ENCODE measurements around the gene AK9.
"Not testable (repeated sequence)": the region's sequence is repeated elsewhere in the genome, so short reads cannot be mapped to it uniquely, and the experiment has no call there.

Gene AK9

GRCh38 chr6:109701221-109701620 lies 10.2 kb upstream of the AK9 start:
- Histone ChIP-seq H3K27me3 (ENCODE audit: control insufficient read depth, insufficient read depth, low read length) (no peaks in the 10 kb centered on the region), H3K36me3 (ENCODE audit: control insufficient read depth, insufficient read depth, low read length) (no peaks in the 10 kb centered on the region), H3K4me1 (ENCODE audit: control insufficient read depth, insufficient read depth, low read length) (peaks cover 33% of the 10 kb centered on the region), H3K4me3 (ENCODE audit: low read depth, low read length) (no peak overlapping the region), H3K9ac (ENCODE audit: low read length) (no peak overlapping the region), H3K9me3 (ENCODE audit: control insufficient read depth, insufficient read depth, low read depth, low read length) (no peaks in the 10 kb centered on the region), H3K27ac (ENCODE audit: low read depth, low read length) (no peak overlapping the region)

DNA sequence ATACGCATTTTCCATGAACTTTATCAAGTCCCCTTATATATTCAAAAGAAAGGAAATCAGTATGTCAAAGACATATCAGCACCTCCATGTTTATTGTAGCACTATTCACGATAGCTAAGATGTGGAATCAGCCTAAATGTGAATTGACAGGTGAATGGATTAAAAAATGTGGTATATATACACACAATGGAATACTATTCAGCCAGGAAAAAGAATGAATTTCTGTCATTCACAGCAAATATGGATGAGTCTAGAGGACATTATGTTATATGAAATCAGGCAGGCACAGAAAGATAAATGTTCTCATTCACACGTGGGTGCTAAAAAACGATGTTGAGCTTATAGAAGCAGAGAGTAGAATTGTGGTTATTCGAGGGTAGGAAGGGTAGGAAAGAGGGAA lies 5.4 kb upstream of the AK9 start:
- Histone ChIP-seq H3K4me1 (ENCODE audit: control insufficient read depth, insufficient read depth, low read length) (peaks cover 7% of the 10 kb centered on the region), H3K9me3 (ENCODE audit: control insufficient read depth, insufficient read depth, low read depth, low read length) (no peaks in the 10 kb centered on the region), H3K9ac (ENCODE audit: low read length) (no peak overlapping the region), H3K27ac (ENCODE audit: low read depth, low read length) (no peak overlapping the region), H3K36me3 (ENCODE audit: control insufficient read depth, insufficient read depth, low read length) (no peaks in the 10 kb centered on the region), H3K27me3 (ENCODE audit: control insufficient read depth, insufficient read depth, low read length) (no peaks in the 10 kb centered on the region), H3K4me3 (ENCODE audit: low read depth, low read length) (no peak overlapping the region)

DNA sequence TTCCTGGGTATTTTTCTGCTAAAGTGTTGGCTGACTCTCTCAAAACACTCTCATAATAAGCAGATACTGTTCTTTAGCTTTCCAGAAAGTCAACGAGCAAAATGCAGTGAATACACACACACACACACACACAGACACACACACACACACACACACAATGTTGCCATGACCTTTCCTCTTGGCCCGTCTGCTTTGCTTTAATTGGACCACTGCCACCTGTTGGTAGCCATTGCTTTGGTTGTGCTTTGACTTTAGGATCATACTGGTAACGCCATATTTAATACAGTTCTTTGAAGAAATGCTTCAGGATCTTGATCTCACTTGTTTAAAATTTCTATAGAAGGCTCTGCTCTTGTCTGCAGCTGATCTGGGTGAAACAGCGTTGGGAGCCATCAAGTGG lies 4.5 kb upstream of the AK9 start:
- no peaks in the 10 kb centered on the region for H3K36me3 ChIP-seq (ENCODE audit: control insufficient read depth, insufficient read depth, low read length)
- no peaks in the 10 kb centered on the region for H3K9me3 ChIP-seq (ENCODE audit: control insufficient read depth, insufficient read depth, low read depth, low read length)
- no peaks in the 10 kb centered on the region for H3K27me3 ChIP-seq (ENCODE audit: control insufficient read depth, insufficient read depth, low read length)
- no peak overlapping the region for H3K4me3 ChIP-seq (ENCODE audit: low read depth, low read length)
- H3K9ac ChIP-seq (ENCODE audit: low read length): no peak overlapping the region
- H3K27ac ChIP-seq (ENCODE audit: low read depth, low read length): no peak overlapping the region
- H3K4me1 ChIP-seq (ENCODE audit: control insufficient read depth, insufficient read depth, low read length): no peaks in the 10 kb centered on the region

DNA sequence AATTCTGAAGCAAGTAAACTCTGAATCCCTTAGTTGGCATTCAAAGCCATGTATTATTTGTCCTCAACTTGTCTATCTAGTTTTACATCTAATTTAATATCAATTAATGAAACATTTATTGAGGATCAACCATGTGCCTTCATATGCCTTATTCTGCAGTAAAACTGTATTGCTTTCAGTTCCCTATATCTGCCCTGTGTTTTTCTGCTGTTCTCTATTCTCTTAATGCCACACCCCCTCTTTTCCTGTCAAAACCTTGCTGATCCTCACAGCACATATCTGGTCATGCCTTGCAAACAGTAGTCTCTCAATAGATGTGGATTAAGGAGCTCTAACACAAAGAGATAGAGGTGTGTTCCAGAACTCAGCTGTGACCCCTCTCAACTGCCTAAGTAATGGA lies 2.1 kb upstream of the AK9 start:
- Histone ChIP-seq H3K36me3 (ENCODE audit: control insufficient read depth, insufficient read depth, low read length) (no peaks in the 10 kb centered on the region), H3K9ac (ENCODE audit: low read length) (no peak overlapping the region), H3K4me1 (ENCODE audit: control insufficient read depth, insufficient read depth, low read length) (no peaks in the 10 kb centered on the region; the same call in 1 of the 2 replicates), H3K4me3 (ENCODE audit: low read depth, low read length) (no peak overlapping the region), H3K9me3 (ENCODE audit: control insufficient read depth, insufficient read depth, low read depth, low read length) (no peaks in the 10 kb centered on the region), H3K27ac (ENCODE audit: low read depth, low read length) (no peak overlapping the region), H3K27me3 (ENCODE audit: control insufficient read depth, insufficient read depth, low read length) (peaks cover 13% of the 10 kb centered on the region; the same call in 1 of the 2 replicates)

DNA sequence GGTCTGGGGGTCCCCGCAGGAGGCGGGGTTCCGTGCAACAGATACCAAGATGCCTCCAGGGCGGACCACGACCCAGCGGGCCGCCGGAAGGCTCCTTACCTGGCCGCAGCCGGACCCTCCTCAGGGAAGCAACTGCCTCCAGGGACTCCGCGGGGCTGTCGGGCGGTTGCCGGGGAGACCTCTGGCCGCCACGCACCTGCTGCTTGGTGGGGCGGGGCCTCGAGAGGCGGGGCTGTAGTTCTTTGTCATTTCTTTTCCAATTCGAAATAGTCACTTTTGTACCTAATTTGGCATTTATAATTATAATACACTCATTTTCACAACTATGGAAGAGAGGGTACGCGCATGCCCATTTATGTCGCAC lies 647 bp downstream of the AK9 start:
- Histone ChIP-seq H3K4me3 (ENCODE audit: low read depth, low read length) (peak overlapping the region; percentile 89), H3K27me3 (ENCODE audit: control insufficient read depth, insufficient read depth, low read length) (peaks cover 13% of the 10 kb centered on the region; the same call in 1 of the 2 replicates), H3K9me3 (ENCODE audit: control insufficient read depth, insufficient read depth, low read depth, low read length) (no peaks in the 10 kb centered on the region), H3K9ac (ENCODE audit: low read length) (no peak overlapping the region), H3K4me1 (ENCODE audit: control insufficient read depth, insufficient read depth, low read length) (no peaks in the 10 kb centered on the region; the same call in 1 of the 2 replicates), H3K36me3 (ENCODE audit: control insufficient read depth, insufficient read depth, low read length) (no peaks in the 10 kb centered on the region), H3K27ac (ENCODE audit: low read depth, low read length) (no peak overlapping the region)

DNA sequence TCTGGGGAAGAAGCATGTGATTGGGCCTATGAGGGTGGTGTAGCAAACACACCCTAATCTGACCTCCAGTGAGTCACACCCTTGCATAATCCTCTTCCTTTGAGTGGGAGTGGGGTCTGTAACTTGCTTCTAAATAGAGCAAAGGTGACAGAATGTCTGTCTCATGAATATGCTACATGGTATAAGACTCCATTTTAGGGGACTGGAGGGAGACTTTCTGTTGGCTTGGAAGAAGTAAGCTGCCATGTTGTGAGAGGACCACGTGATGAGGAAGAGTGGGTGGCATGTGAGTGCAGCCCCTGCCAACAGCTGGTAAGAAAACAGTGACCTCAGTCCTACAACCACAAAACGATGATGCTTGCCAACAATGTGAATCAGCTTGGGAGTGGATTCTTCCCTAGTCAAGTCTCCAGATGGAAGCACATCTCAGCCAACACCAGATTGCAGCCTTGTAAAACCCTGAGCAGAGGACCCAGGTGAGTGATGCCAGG lies 3.7 kb downstream of the AK9 start:
- no peaks in the 10 kb centered on the region; the same call in 1 of the 2 replicates for H3K4me1 ChIP-seq (ENCODE audit: control insufficient read depth, insufficient read depth, low read length)
- no peaks in the 10 kb centered on the region for H3K36me3 ChIP-seq (ENCODE audit: control insufficient read depth, insufficient read depth, low read length)
- no peak overlapping the region for H3K4me3 ChIP-seq (ENCODE audit: low read depth, low read length)
- H3K27me3 ChIP-seq (ENCODE audit: control insufficient read depth, insufficient read depth, low read length): peaks cover 13% of the 10 kb centered on the region; the same call in 1 of the 2 replicates
- no peaks in the 10 kb centered on the region for H3K9me3 ChIP-seq (ENCODE audit: control insufficient read depth, insufficient read depth, low read depth, low read length)
- no peak overlapping the region for H3K27ac ChIP-seq (ENCODE audit: low read depth, low read length)
- H3K9ac ChIP-seq (ENCODE audit: low read length): no peak overlapping the region

DNA sequence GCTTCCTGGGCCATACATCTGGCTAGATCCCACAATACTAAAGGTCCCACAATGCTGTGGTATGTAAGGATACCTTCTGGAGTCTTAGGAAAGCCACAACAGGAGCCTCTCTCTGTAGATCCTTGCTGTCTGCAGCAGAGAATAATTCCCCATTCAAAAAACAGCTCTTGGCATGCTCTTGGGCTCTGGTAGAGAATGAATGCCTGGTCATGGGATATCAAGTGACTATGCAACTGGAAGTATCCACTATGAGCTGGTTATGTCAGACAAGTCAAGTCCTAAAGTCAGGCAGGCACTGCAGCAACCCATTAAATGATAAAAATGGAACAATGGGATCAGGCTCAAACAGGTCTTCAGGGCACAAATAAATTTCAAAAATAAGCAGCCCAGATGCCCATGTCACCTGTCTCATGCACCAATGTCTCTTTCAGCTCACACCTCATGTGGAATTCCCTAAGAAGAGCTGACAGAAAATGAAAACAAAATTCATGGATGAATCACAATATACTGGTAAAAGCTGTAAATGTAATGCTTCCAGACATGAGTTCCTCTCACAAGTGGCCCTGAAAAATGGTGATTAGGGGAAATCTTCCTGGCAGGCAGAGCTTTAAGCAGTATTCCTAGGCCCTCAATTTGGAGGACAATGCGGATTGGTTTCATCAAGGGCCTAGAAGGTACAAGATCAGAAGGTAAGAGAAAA lies 4.3 kb downstream of the AK9 start:
- Histone ChIP-seq H3K4me3 (ENCODE audit: low read depth, low read length) (no peak overlapping the region), H3K9me3 (ENCODE audit: control insufficient read depth, insufficient read depth, low read depth, low read length) (no peaks in the 10 kb centered on the region), H3K27ac (ENCODE audit: low read depth, low read length) (no peak overlapping the region), H3K9ac (ENCODE audit: low read length) (no peak overlapping the region), H3K27me3 (ENCODE audit: control insufficient read depth, insufficient read depth, low read length) (peaks cover 13% of the 10 kb centered on the region; the same call in 1 of the 2 replicates), H3K4me1 (ENCODE audit: control insufficient read depth, insufficient read depth, low read length) (no peaks in the 10 kb centered on the region; the same call in 1 of the 2 replicates), H3K36me3 (ENCODE audit: control insufficient read depth, insufficient read depth, low read length) (no peaks in the 10 kb centered on the region)

DNA sequence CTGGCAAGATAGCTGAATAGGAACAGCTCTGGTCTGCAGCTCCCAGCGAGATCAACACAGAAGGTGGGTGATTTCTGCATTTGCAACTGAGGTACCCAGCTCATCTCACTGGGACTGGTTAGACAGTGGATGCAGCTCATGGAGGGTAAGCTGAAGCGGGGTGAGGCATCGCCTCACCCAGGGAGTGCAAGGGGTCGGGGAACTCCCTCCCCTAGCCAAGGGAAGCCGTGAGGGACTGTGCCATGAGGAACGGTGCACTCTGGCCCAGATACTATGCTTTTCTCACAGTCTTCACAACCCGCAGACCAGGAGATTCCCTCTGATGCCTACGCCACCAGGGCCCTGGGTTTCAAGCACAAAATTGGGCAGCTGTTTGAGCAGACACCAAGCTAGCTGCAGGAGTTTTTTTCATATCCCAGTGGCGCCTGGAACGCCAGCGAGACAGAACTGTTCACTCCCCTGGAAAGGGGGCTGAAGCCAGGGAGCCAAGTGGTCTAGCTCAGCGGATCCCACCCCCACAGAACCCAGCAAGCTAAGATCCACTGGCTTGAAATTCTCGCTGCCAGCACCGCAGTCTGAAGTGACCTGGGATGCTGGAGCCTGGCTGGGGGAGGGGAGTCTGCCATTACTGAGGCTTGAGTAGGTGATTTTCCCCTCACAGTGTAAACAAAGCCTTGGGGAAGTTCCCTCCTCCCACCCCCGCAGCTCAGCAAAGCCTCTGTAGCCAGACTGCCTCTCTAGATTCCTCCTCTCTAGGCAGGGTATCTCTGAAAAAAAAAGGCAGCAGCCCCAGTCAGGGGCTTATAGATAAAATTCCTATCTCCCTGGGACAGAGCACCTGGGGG lies 12.1 kb downstream of the AK9 start:
- H3K36me3 ChIP-seq (ENCODE audit: control insufficient read depth, insufficient read depth, low read length); H3K9me3 ChIP-seq (ENCODE audit: control insufficient read depth, insufficient read depth, low read depth, low read length); H3K4me1 ChIP-seq (ENCODE audit: control insufficient read depth, insufficient read depth, low read length); H3K27me3 ChIP-seq (ENCODE audit: control insufficient read depth, insufficient read depth, low read length); H3K27ac ChIP-seq (ENCODE audit: low read depth, low read length): not testable (repeated sequence)
- Histone ChIP-seq H3K4me3 (ENCODE audit: low read depth, low read length) (peak overlapping the region; percentile 63), H3K9ac (ENCODE audit: low read length) (peak overlapping the region; percentile 52)

DNA sequence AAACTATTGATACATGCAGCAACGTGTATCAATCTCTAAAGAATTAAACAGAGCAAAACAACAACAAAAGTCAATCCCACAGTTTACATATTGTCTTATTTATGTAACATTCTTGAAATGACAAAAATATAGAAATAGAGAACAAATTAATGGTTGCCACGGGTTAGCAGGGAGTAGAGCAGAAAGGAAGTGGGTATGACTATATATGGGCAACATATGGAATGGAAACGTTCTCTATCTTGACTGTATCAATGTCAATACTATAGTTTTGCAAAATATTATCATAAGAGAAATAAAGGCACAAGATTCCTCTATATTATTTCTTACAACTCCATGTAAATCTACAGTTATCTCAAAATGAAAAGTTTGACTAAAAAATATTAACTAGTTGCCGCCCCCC lies 12.8 kb downstream of the AK9 start:
- no peaks in the 10 kb centered on the region for H3K36me3 ChIP-seq (ENCODE audit: control insufficient read depth, insufficient read depth, low read length)
- peaks cover 5% of the 10 kb centered on the region for H3K4me1 ChIP-seq (ENCODE audit: control insufficient read depth, insufficient read depth, low read length)
- 0 out of 2 replicates have a peak, but pooled peaks cover 6% of the 10 kb centered on the region for H3K9me3 ChIP-seq (ENCODE audit: control insufficient read depth, insufficient read depth, low read depth, low read length)
- no peaks in the 10 kb centered on the region for H3K27me3 ChIP-seq (ENCODE audit: control insufficient read depth, insufficient read depth, low read length)
- no peak overlapping the region for H3K9ac ChIP-seq (ENCODE audit: low read length)
- peak overlapping the region; percentile 63 for H3K4me3 ChIP-seq (ENCODE audit: low read depth, low read length)
- no peak overlapping the region for H3K27ac ChIP-seq (ENCODE audit: low read depth, low read length)

DNA sequence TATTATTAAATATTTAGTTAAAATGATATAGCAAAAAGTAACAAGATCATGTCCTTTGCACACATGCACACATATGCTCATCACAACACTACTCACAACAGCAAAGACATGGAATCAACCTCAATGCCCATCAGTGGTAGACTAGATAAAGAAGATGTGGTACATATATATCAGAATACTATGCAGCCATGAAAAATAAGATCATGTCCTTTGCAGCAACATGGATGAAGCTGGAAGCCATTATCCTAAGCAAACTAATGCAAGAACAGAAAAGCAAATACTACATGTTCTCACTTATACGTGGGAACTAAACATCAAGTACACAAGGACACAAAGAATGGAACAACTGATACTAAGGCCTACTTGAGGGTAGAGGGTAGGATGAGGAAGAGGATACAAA lies 14.3 kb downstream of the AK9 start:
- Histone ChIP-seq H3K27me3 (ENCODE audit: control insufficient read depth, insufficient read depth, low read length) (no peaks in the 10 kb centered on the region), H3K36me3 (ENCODE audit: control insufficient read depth, insufficient read depth, low read length) (no peaks in the 10 kb centered on the region), H3K4me3 (ENCODE audit: low read depth, low read length) (no peak overlapping the region), H3K4me1 (ENCODE audit: control insufficient read depth, insufficient read depth, low read length) (peaks cover 11% of the 10 kb centered on the region), H3K9ac (ENCODE audit: low read length) (no peak overlapping the region), H3K27ac (ENCODE audit: low read depth, low read length) (no peak overlapping the region), H3K9me3 (ENCODE audit: control insufficient read depth, insufficient read depth, low read depth, low read length) (0 out of 2 replicates have a peak, but pooled peaks cover 6% of the 10 kb centered on the region)

DNA sequence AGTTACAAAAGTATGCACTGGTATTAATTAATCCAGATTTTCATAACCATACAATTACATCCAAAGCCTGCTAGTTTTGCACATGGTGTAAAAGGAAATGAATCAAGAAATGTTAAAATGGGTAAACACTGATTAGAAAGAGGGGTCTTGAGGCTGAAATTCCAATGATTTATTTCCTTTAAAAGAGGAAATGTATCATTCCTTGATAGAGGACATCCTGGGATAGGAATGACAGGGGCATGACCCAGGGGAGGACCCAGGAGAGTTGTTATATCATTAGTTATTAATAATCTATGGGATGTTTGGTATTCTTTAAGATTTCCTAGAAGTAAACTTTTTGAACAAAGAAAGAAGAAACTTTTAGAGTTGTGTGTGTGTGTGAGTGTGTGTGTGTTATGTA lies 18.2 kb downstream of the AK9 start:
- Histone ChIP-seq H3K4me3 (ENCODE audit: low read depth, low read length) (no peak overlapping the region), H3K27me3 (ENCODE audit: control insufficient read depth, insufficient read depth, low read length) (no peaks in the 10 kb centered on the region)

More for the DNA sequence above, 18.2 kb downstream of the AK9 start:
- H3K4me1 ChIP-seq (ENCODE audit: control insufficient read depth, insufficient read depth, low read length): 0 out of 2 replicates have a peak, but pooled peaks cover 6% of the 10 kb centered on the region
- no peak overlapping the region for H3K27ac ChIP-seq (ENCODE audit: low read depth, low read length)
- H3K9me3 ChIP-seq (ENCODE audit: control insufficient read depth, insufficient read depth, low read depth, low read length): no peaks in the 10 kb centered on the region
- H3K9ac ChIP-seq (ENCODE audit: low read length): no peak overlapping the region
- H3K36me3 ChIP-seq (ENCODE audit: control insufficient read depth, insufficient read depth, low read length): no peaks in the 10 kb centered on the region
